Endothelial cell of umbilical vein (primary cell): ENCODE results near the gene ZNF281. TPM values are rescaled to one million over a fixed set of nuclear protein-coding genes. Genes with fewer than 3 reads are reported as not detected.

ENCODE experiments used
- BruUV-seq: library from RNA; stranded (reverse); fragments of 400-500 nt; replicated peaks from 2 replicates; lab custom pipeline; 2021; lab: Mats Ljungman, UMichigan
- CTCF ChIA-PET: fragments of 300-600, 350-600 bp; sonication (Branson Sonifier 250); formaldehyde crosslinking; loops from one replicate; lab custom pipeline; 2021; ENCODE audit warnings: antibody characterized with exemption, inconsistent platforms; lab: Charles Lee
- POLR2A ChIA-PET: fragments of 300-600, 350-600 bp; sonication (Branson Sonifier 250); formaldehyde crosslinking; loops from one replicate; lab custom pipeline; 2021; ENCODE audit warnings: antibody characterized with exemption, inconsistent platforms; lab: Charles Lee
- DNase-seq: peaks from one replicate; pipeline ENCODE4 v3.0.0-alpha.2; 2011; ENCODE audit warnings: low read depth, low spot score
- FAIRE-seq: peaks from 2 replicates; lab custom pipeline; 2011; peaks lifted over from hg19 to GRCh38; lab: Jason Lieb, UNC
- H2AFZ ChIP-seq: 2 replicates; pipeline ENCODE4 v1.6.0; 2012; ENCODE audit warnings: low read depth, low read length, control low read depth, inconsistent platforms
- H3K27ac ChIP-seq: 2 replicates; pipeline ENCODE4 v1.5.1; 2011; ENCODE audit warnings: low read depth, mild to moderate bottlenecking, control low read depth, low read length, moderate library complexity; ENCODE audit not compliant: insufficient read depth
- H3K27me3 ChIP-seq, 2 experiments: 2 replicates each; pipeline versions ENCODE4 v1.6.0 to v1.6.1; 2011; ENCODE audit warnings: low read length in 2 of 2, mixed read lengths in 1 of 2; ENCODE audit not compliant: control insufficient read depth in 2 of 2, insufficient read depth in 2 of 2
- H3K36me3 ChIP-seq, 2 experiments: 2 replicates in 1 of 2; 3 replicates in 1 of 2; pipeline ENCODE4 v1.5.1; 2011; ENCODE audit warnings: low read length in 2 of 2, mild to moderate bottlenecking in 1 of 2, moderate library complexity in 1 of 2; ENCODE audit not compliant: control insufficient read depth in 2 of 2, insufficient read depth in 2 of 2; ENCODE audit errors: extremely low read depth in 1 of 2
- H3K4me1 ChIP-seq: 3 replicates; pipeline ENCODE4 v1.5.1; 2011; ENCODE audit warnings: mild to moderate bottlenecking, low read length; ENCODE audit not compliant: control insufficient read depth, insufficient read depth; ENCODE audit errors: extremely low read depth
- H3K4me2 ChIP-seq: 2 replicates; pipeline ENCODE4 v1.6.1; 2011; ENCODE audit warnings: low read length, control low read depth, mixed read lengths; ENCODE audit not compliant: insufficient read depth
- H3K4me3 ChIP-seq, 3 experiments: fragments of 200-600 bp in 1 of 3; sonication (generic), shearing (Covaris generic) in 1 of 3; replicated peaks in 1 of 3; 2 replicates each; pipeline ENCODE4 v1.5.1; 2011 to 2016; ENCODE audit warnings: control low read depth in 3 of 3, low read length in 3 of 3, mild to moderate bottlenecking in 2 of 3, inconsistent platforms in 1 of 3, low read depth in 1 of 3, moderate library complexity in 1 of 3; ENCODE audit not compliant: insufficient read depth in 1 of 3
- H3K79me2 ChIP-seq: 2 replicates; pipeline ENCODE4 v1.6.0; 2012; ENCODE audit warnings: low read length, inconsistent platforms; ENCODE audit not compliant: control insufficient read depth, insufficient read depth
- H3K9ac ChIP-seq: replicated peaks from 2 replicates; pipeline ENCODE3; 2011; ENCODE audit warnings: low read length, control low read depth; ENCODE audit not compliant: insufficient read depth; ENCODE audit errors: extremely low read depth
- H3K9me1 ChIP-seq: replicated peaks from 3 replicates; pipeline ENCODE4 v1.6.0; 2011; ENCODE audit warnings: mild to moderate bottlenecking, low read length; ENCODE audit not compliant: control insufficient read depth, insufficient read depth; ENCODE audit errors: extremely low read depth
- H3K9me3 ChIP-seq: replicated peaks from 2 replicates; pipeline ENCODE4 v1.5.1; 2012; ENCODE audit warnings: low read length, inconsistent platforms; ENCODE audit not compliant: control insufficient read depth, insufficient read depth
- H4K20me1 ChIP-seq: replicated peaks from 2 replicates; pipeline ENCODE3; 2011; ENCODE audit warnings: mild to moderate bottlenecking, low read length; ENCODE audit not compliant: control insufficient read depth, insufficient read depth; ENCODE audit errors: extremely low read depth
- CTCF ChIP-seq, 2 donors: IDR thresholded peaks; 1 replicate in 1 of 2; 2 replicates in 1 of 2; pipeline ENCODE4 v1.5.1; 2011; ENCODE audit warnings: low read length in 2 of 2, mild to moderate bottlenecking in 2 of 2, moderate library complexity in 2 of 2, control low read depth in 1 of 2, inconsistent platforms in 1 of 2, low read depth in 1 of 2; ENCODE audit not compliant: insufficient read depth in 1 of 2; ENCODE audit errors: extremely low read depth in 1 of 2
- EZH2 ChIP-seq: IDR thresholded peaks from 2 replicates; pipeline ENCODE4 v1.6.1; 2012; ENCODE audit warnings: borderline replicate concordance, low read depth, mild to moderate bottlenecking, moderate library complexity, low read length, inconsistent platforms; ENCODE audit not compliant: severe bottlenecking
- FOS ChIP-seq: IDR thresholded peaks from 2 replicates; pipeline ENCODE4 v1.6.1; 2011; ENCODE audit warnings: mild to moderate bottlenecking, low read length, moderate library complexity, borderline replicate concordance; ENCODE audit not compliant: insufficient read depth
- GATA2 ChIP-seq: IDR thresholded peaks from 2 replicates; pipeline ENCODE4 v1.7.0; 2011; ENCODE audit warnings: low read depth, mild to moderate bottlenecking, moderate library complexity, mixed read lengths, low read length; ENCODE audit not compliant: insufficient read length, insufficient read depth
- JUN ChIP-seq: IDR thresholded peaks from 2 replicates; pipeline ENCODE4 v1.6.1; 2011; ENCODE audit warnings: borderline replicate concordance, low read depth; ENCODE audit not compliant: insufficient read length, insufficient read depth
- MAX ChIP-seq: IDR thresholded peaks from 2 replicates; pipeline ENCODE4 v1.6.1; 2011; ENCODE audit not compliant: insufficient read depth, insufficient read length
- MYC ChIP-seq: IDR thresholded peaks from one replicate; pipeline ENCODE4 v1.6.1; 2011; ENCODE audit warnings: mild to moderate bottlenecking, low read depth, low read length
- POLR2A ChIP-seq: IDR thresholded peaks from 2 replicates; pipeline ENCODE4 v1.6.1; 2012; ENCODE audit warnings: low read depth, mild to moderate bottlenecking, control low read depth, low read length
- POLR2AphosphoS5 ChIP-seq: IDR thresholded peaks from 2 replicates; pipeline ENCODE4 v1.6.1; 2012; ENCODE audit warnings: low read depth, mild to moderate bottlenecking, control low read depth, low read length, moderate library complexity; ENCODE audit not compliant: insufficient read depth
- dilution Hi-C: fragments of 300-500 bp; cut with MboI; formaldehyde crosslinking; loops from one replicate; pipeline ENCODE4 v1.15.0; 2019; ENCODE audit warnings: low sequenced_read_pairs; ENCODE audit not compliant: extremely low pct_ligation_motif_present
- intact Hi-C: fragments of 100-400 bp; cut with micrococcal nuclease; formaldehyde crosslinking; loops from one replicate; pipeline ENCODE4 v1.10.0; 2022
- polyA plus RNA-seq, 4 experiments: library from polyadenylated mRNA; depleted of rRNA in 3 of 4; stranded (reverse) in 3 of 4; unstranded in 1 of 4; fragments of >200 nt; gene quantifications; 2 replicates each; pipeline versions ENCODE4 v1.2.1 to v1.2.3, GENCODE V29; 2011 to 2012; ENCODE audit warnings: missing spikeins in 1 of 4
- total RNA-seq: library from RNA; stranded (reverse); gene quantifications from 2 replicates; pipeline ENCODE4 v1.2.3, GENCODE V29; 2021

The ZNF281 gene
- total and polyA plus RNA-seq, 2 donors (not counting 3 experiments of a cell fraction or from before 2014, with no cell fraction given): 5.2 to 22.3 TPM

- FAIRE-seq (no peak), DNase-seq (no peak)
- Histone ChIP-seq H3K27me3 (no peaks in the 10 kb centered on the region), H2AFZ (no peak overlapping the region), H3K4me1 (peaks cover 9% of the 10 kb centered on the region), H3K9ac (no peak overlapping the region), H3K9me1 (no peaks in the 10 kb centered on the region), H3K4me2 (no peak overlapping the region), H3K4me3 (no peak overlapping the region), H3K9me3 (no peaks in the 10 kb centered on the region), H3K36me3 (no peaks in the 10 kb centered on the region), H3K79me2 (no peaks in the 10 kb centered on the region), H4K20me1 (no peaks in the 10 kb centered on the region), H3K27ac (no peak overlapping the region)
- TF ChIP-seq GATA2: no peak
- TF ChIP-seq MAX: no peak
- TF ChIP-seq POLR2A: no peak
- no peak for TF ChIP-seq POLR2AphosphoS5
- TF ChIP-seq CTCF (IDR thresholded peaks at IDR 0.05; ENCODE audit: extremely low read depth in 1 of 2, insufficient read depth in 1 of 2, low read depth in 1 of 2, low read length in 2 of 2): no peak
- no peak for TF ChIP-seq MYC
- no peak for TF ChIP-seq JUN
- TF ChIP-seq FOS: no peak
- no peak for TF ChIP-seq EZH2
- POLR2A ChIA-PET: interaction anchor here (0.7 kb wide), 1 partner anchor 106 kb away, joined by 4 read pairs; no protein-coding TSS in a partner anchor
- intact Hi-C loops: no loop called here
- CTCF ChIA-PET: interaction anchor here (1.4 kb wide), 1 partner anchor 15 kb away, joined by 4 read pairs; no protein-coding TSS in a partner anchor
- dilution Hi-C loops: no loop called here
- BruUV-seq: no TSS peak
These were observed 44.6 kb upstream of the ZNF281 start for GRCh38 chr1:200454425-200454824.
